Measurements from ENCODE around the gene TAMALIN. TPM values are rescaled to one million over a fixed set of nuclear protein-coding genes. Genes with fewer than 3 reads are reported as not detected.
A peak's percentile ranks its signal among the peaks of the same experiment; 100 is the strongest.
"Not testable (repeated sequence)": the region's sequence is repeated elsewhere in the genome, so short reads cannot be mapped to it uniquely, and the experiment has no call there.

TAMALIN gene
- total and polyA plus RNA-seq, 8 donors = 2.7 to 61.3 (median 16.3) TPM; not detected in 1

- Histone ChIP-seq H3K9me3 (no peaks in the 10 kb centered on the region), H3K4me1 (peaks cover 48 to 74% (median 57%) of the 10 kb centered on the region in 4 donors), H3K27me3 (no peaks in the 10 kb centered on the region), H3K36me3 (peaks cover 16 to 46% (median 45%) of the 10 kb centered on the region in 4 donors), H3K4me3 (no peak overlapping the region), H3K27ac (peak overlapping the region in 1 of 5 donors; percentile 60)
- 81 to 90% (median 88%) methylated on average over 8 of the region's 8 CpGs for WGBS, 5 donors
- intact Hi-C loops (cut with DNase I; ENCODE audit: low total_unique reads) = no loop called here
- TF ChIP-seq EP300 (IDR thresholded peaks at IDR 0.05) (no peak), CTCF (IDR thresholded peaks at IDR 0.05) (no peak)
- DNase-seq = no peak
These were observed 31.6 kb upstream of the TAMALIN start for GRCh38 chr12:51975196-51975595.

GRCh38 chr12:51976376-51977160, 30.2 kb upstream of the TAMALIN start:
- Histone ChIP-seq H3K9me3 (no peaks in the 10 kb centered on the region), H3K4me1 (peaks cover 41 to 69% (median 46%) of the 10 kb centered on the region in 4 donors), H3K36me3 (peaks cover 23 to 58% (median 57%) of the 10 kb centered on the region in 4 donors), H3K4me3 (no peak overlapping the region), H3K27me3 (no peaks in the 10 kb centered on the region), H3K27ac (peak overlapping the region in 4 of 5 donors; percentile 3 to 60 (median 42))
- 77 to 87% (median 83%) methylated on average over 10 of the region's 10 CpGs for WGBS, 5 donors
- peak in 1 of 2 donors; percentile 49 for DNase-seq
- TF ChIP-seq EP300 (IDR thresholded peaks at IDR 0.05) (no peak), POLR2AphosphoS5 (IDR thresholded peaks at IDR 0.05) (peak in 1 of 3 donors; percentile 11)
- intact Hi-C loops (cut with DNase I; ENCODE audit: low total_unique reads) = no loop called here

- Histone ChIP-seq H3K9me3 (no peaks in the 10 kb centered on the region), H3K4me1 (peaks cover 34 to 61% (median 39%) of the 10 kb centered on the region in 4 donors), H3K36me3 (peaks cover 30 to 65% (median 64%) of the 10 kb centered on the region in 4 donors), H3K4me3 (no peak overlapping the region), H3K27me3 (no peaks in the 10 kb centered on the region), H3K27ac (peak overlapping the region in 2 of 5 donors; percentile 49 to 60)
- 91 to 95% (median 95%) methylated on average over 8 of the region's 8 CpGs for WGBS, 5 donors
- no peak for DNase-seq
- intact Hi-C loops (cut with DNase I; ENCODE audit: low total_unique reads) = no loop called here
- no peak for TF ChIP-seq EP300 (IDR thresholded peaks at IDR 0.05)
- TF ChIP-seq POLR2A (IDR thresholded peaks at IDR 0.05) = no peak
- TF ChIP-seq CTCF (IDR thresholded peaks at IDR 0.05) = no peak
- TF ChIP-seq POLR2AphosphoS5 (IDR thresholded peaks at IDR 0.05) = no peak
These were observed 29.4 kb upstream of the TAMALIN start for GRCh38 chr12:51977320-51977753.

- DNase-seq; intact Hi-C loops (cut with DNase I; ENCODE audit: low total_unique reads); H3K4me3 ChIP-seq; H3K27me3 ChIP-seq; H3K9me3 ChIP-seq; H3K27ac ChIP-seq: not testable (repeated sequence)
- H3K4me1 ChIP-seq = peaks cover 14 to 42% (median 21%) of the 10 kb centered on the region in 4 donors
- peaks cover 47 to 85% (median 84%) of the 10 kb centered on the region in 4 donors for H3K36me3 ChIP-seq
- 91 to 96% (median 92%) methylated on average over 5 of the region's 5 CpGs for WGBS, 5 donors
These were observed 27.4 kb upstream of the TAMALIN start for GRCh38 chr12:51979306-51979705.

GRCh38 chr12:51980051-51980808, 26.5 kb upstream of the TAMALIN start:
- peak in 5 of 7 experiments; percentile 94 to 96 (median 95) for TF ChIP-seq CTCF (IDR thresholded peaks at IDR 0.05)
- TF ChIP-seq EP300 (IDR thresholded peaks at IDR 0.05) = no peak
- TF ChIP-seq POLR2AphosphoS5 (IDR thresholded peaks at IDR 0.05) = peak in 1 of 3 donors; percentile 38
- TF ChIP-seq POLR2A (IDR thresholded peaks at IDR 0.05) = no peak
- Histone ChIP-seq H3K27me3 (no peaks in the 10 kb centered on the region), H3K4me3 (no peak overlapping the region), H3K4me1 (peaks cover 5 to 41% (median 17%) of the 10 kb centered on the region in 4 donors), H3K27ac (no peak overlapping the region), H3K36me3 (peaks cover 49 to 92% (median 92%) of the 10 kb centered on the region in 4 donors), H3K9me3 (no peaks in the 10 kb centered on the region)
- DNase-seq = peak; percentile 82 to 90
- WGBS, 5 donors = 17 to 34% (median 20%) methylated on average over 7 of the region's 7 CpGs
- intact Hi-C loops (cut with DNase I; ENCODE audit: low total_unique reads) = no loop called here

All from stomach (tissue), 9 donors.